IMR-90 (cell line): ENCODE results near the gene DMRT3. TPM values are rescaled to one million over a fixed set of nuclear protein-coding genes. Genes with fewer than 3 reads are reported as not detected.

Experiments
- ATAC-seq: fragments of 200-7000 bp; cut with Tn5 transposase; 2 replicates; pipeline ENCODE4 v1.9.1; 2020; ENCODE audit warnings: low read depth, mild to moderate bottlenecking, moderate library complexity
- BruUV-seq: library from RNA; stranded (reverse); fragments of 400-500 nt; replicated peaks from 2 replicates; lab custom pipeline; 2021; lab: Mats Ljungman, UMichigan
- CTCF ChIA-PET: fragments of 300-600 bp; formaldehyde crosslinking; extraction: SDS; loops from one replicate; lab custom pipeline; 2021; ENCODE audit warnings: antibody characterized with exemption; lab: Yijun Ruan, JAX
- POLR2A ChIA-PET: fragments of 300-600 bp; sonication (Branson Sonifier 250); formaldehyde crosslinking; loops from one replicate; lab custom pipeline; 2022; ENCODE audit warnings: antibody characterized with exemption; ENCODE audit not compliant: unreplicated experiment; lab: Charles Lee
- DNase-seq: peaks from one replicate; pipeline ENCODE4 v3.0.0; 2013
- H2AFZ ChIP-seq: replicated peaks from 2 replicates; pipeline ENCODE3; 2013; ENCODE audit warnings: low read length, mild to moderate bottlenecking; ENCODE audit not compliant: poor library complexity
- H2AK5ac ChIP-seq: 2 replicates; pipeline ENCODE4 v1.6.1; 2013; ENCODE audit warnings: low read depth, low read length, inconsistent platforms
- H2AK9ac ChIP-seq: replicated peaks from 2 replicates; pipeline ENCODE3; 2013; ENCODE audit warnings: mild to moderate bottlenecking, low read depth, low read length, moderate library complexity; ENCODE audit not compliant: poor library complexity
- H2BK120ac ChIP-seq: 2 replicates; pipeline ENCODE4 v1.6.1; 2013; ENCODE audit warnings: low read depth, low read length, inconsistent platforms
- H2BK15ac ChIP-seq: 3 replicates; pipeline ENCODE4 v1.6.1; 2013; ENCODE audit warnings: low read depth, low read length, inconsistent platforms
- H2BK20ac ChIP-seq: 2 replicates; pipeline ENCODE4 v1.6.1; 2013; ENCODE audit warnings: low read depth, mild to moderate bottlenecking, inconsistent platforms, low read length, moderate library complexity
- H2BK5ac ChIP-seq: 2 replicates; pipeline ENCODE4 v1.6.1; 2013; ENCODE audit warnings: mild to moderate bottlenecking, low read depth, low read length, inconsistent platforms; ENCODE audit not compliant: poor library complexity, severe bottlenecking
- H3K14ac ChIP-seq: replicated peaks from 2 replicates; pipeline ENCODE4 v1.6.1; 2013; ENCODE audit warnings: low read depth, low read length, inconsistent platforms
- H3K18ac ChIP-seq: 2 replicates; pipeline ENCODE4 v1.6.1; 2013; ENCODE audit warnings: low read depth, low read length, control low read depth
- H3K23ac ChIP-seq: 2 replicates; pipeline ENCODE4 v1.6.1; 2013; ENCODE audit warnings: low read depth, low read length, inconsistent platforms
- H3K27ac ChIP-seq: 2 replicates; pipeline ENCODE4 v1.5.1; 2013; ENCODE audit warnings: mild to moderate bottlenecking, control low read depth, low read length; ENCODE audit not compliant: insufficient read depth
- H3K27me3 ChIP-seq: 2 replicates; pipeline ENCODE4 v1.6.1; 2013; ENCODE audit warnings: low read length; ENCODE audit not compliant: control insufficient read depth, insufficient read depth
- H3K36me3 ChIP-seq: 2 replicates; pipeline ENCODE4 v1.6.1; 2013; ENCODE audit warnings: low read length, mixed read lengths; ENCODE audit not compliant: control insufficient read depth, insufficient read depth
- H3K4ac ChIP-seq: 2 replicates; pipeline ENCODE4 v1.6.1; 2013; ENCODE audit warnings: low read depth, low read length, inconsistent platforms
- H3K4me1 ChIP-seq: 2 replicates; pipeline ENCODE4 v1.6.1; 2013; ENCODE audit warnings: low read length, mixed read lengths; ENCODE audit not compliant: control insufficient read depth, insufficient read depth
- H3K4me2 ChIP-seq: 2 replicates; pipeline ENCODE4 v1.6.1; 2013; ENCODE audit warnings: low read depth, mild to moderate bottlenecking, control low read depth, low read length, moderate library complexity
- H3K4me3 ChIP-seq: 2 replicates; pipeline ENCODE4 v1.5.1; 2013; ENCODE audit warnings: low read depth, mild to moderate bottlenecking, control low read depth, low read length, moderate library complexity; ENCODE audit not compliant: insufficient read depth
- H3K56ac ChIP-seq: 2 replicates; pipeline ENCODE4 v1.6.1; 2013; ENCODE audit warnings: low read length, inconsistent platforms; ENCODE audit not compliant: insufficient read depth; ENCODE audit errors: extremely low read depth
- H3K79me1 ChIP-seq, 2 experiments: 2 replicates each; pipeline ENCODE4 v1.6.1; 2013; ENCODE audit warnings: low read length in 2 of 2, inconsistent platforms in 1 of 2, low read depth in 1 of 2
- H3K9ac ChIP-seq: 2 replicates; pipeline ENCODE4 v1.6.1; 2013; ENCODE audit warnings: low read depth, low read length, control low read depth
- H3K9me1 ChIP-seq: 2 replicates; pipeline ENCODE4 v1.6.1; 2013; ENCODE audit warnings: low read length, inconsistent platforms; ENCODE audit not compliant: insufficient read depth
- H3K9me3 ChIP-seq: 2 replicates; pipeline ENCODE4 v1.6.1; 2013; ENCODE audit warnings: low read length; ENCODE audit not compliant: control insufficient read depth, insufficient read depth
- H4K20me1 ChIP-seq: 2 replicates; pipeline ENCODE4 v1.6.1; 2013; ENCODE audit warnings: low read length, inconsistent platforms; ENCODE audit not compliant: insufficient read depth
- H4K5ac ChIP-seq: 2 replicates; pipeline ENCODE4 v1.6.1; 2013; ENCODE audit warnings: mild to moderate bottlenecking, low read depth, low read length, control low read depth
- H4K8ac ChIP-seq, 2 experiments: 2 replicates each; pipeline ENCODE4 v1.6.1; 2013; ENCODE audit warnings: low read depth in 2 of 2, low read length in 2 of 2, control low read depth in 1 of 2, inconsistent platforms in 1 of 2
- H4K91ac ChIP-seq: 2 replicates; pipeline ENCODE4 v1.6.1; 2013; ENCODE audit warnings: low read depth, low read length, inconsistent platforms; ENCODE audit not compliant: insufficient read depth
- CEBPB ChIP-seq: IDR thresholded peaks from 2 replicates; pipeline ENCODE4 v1.6.1; 2012; ENCODE audit warnings: low read depth, low read length, improper control_type of control experiment
- RAD21 ChIP-seq: IDR thresholded peaks from 2 replicates; pipeline ENCODE4 v1.6.1; 2012; ENCODE audit warnings: low read length, improper control_type of control experiment
- RCOR1 ChIP-seq: IDR thresholded peaks from 2 replicates; pipeline ENCODE4 v1.6.1; 2012; ENCODE audit warnings: mild to moderate bottlenecking, low read length, improper control_type of control experiment; ENCODE audit not compliant: insufficient replicate concordance
- SMC3 ChIP-seq: fragments of 150-350 bp; IDR thresholded peaks from 2 replicates; pipeline ENCODE4 v1.6.1; 2016; ENCODE audit warnings: low read depth, mild to moderate bottlenecking, antibody characterized with exemption, low read length, moderate library complexity
- WGBS, 2 experiments: methylation state at CpG; one replicate each; pipeline versions ENCODE4 v1.1.5 to v1.1.7; 2013; ENCODE audit warnings: missing lambda C conversion rate in 2 of 2; ENCODE audit not compliant: insufficient read length in 1 of 2; ENCODE audit errors: extremely low coverage in 2 of 2; 5-methylcytosine and 5-hydroxymethylcytosine counted together
- dilution Hi-C: fragments of 300-500 bp; cut with HindIII; formaldehyde crosslinking; loops from one replicate; pipeline ENCODE4 v1.14.3; 2018; ENCODE audit warnings: low sequenced_read_pairs; ENCODE audit not compliant: unreplicated experiment
- in situ Hi-C: fragments of 300-500 bp; cut with MboI; formaldehyde crosslinking; loops from 3 replicates; pipeline ENCODE4 v1.14.3; 2019; ENCODE audit warnings: low sequenced_read_pairs, inconsistent platforms, mixed read lengths
- intact Hi-C: fragments of 100-400 bp; cut with micrococcal nuclease; formaldehyde crosslinking; loops from 2 replicates; pipeline ENCODE4 v1.10.0; 2022
- polyA plus RNA-seq, 3 experiments: library from polyadenylated mRNA; depleted of rRNA; stranded (reverse); fragments of >200 nt; gene quantifications; 2 replicates each; pipeline ENCODE4 v1.2.3, GENCODE V29; 2012; ENCODE audit warnings: low replicate concordance in 1 of 3
- total RNA-seq: library from RNA; depleted of rRNA; stranded (reverse); fragments of >200 nt; gene quantifications from 2 replicates; pipeline ENCODE4 v1.2.3, GENCODE V29; 2012
- TF ChIP-seq, protein P1 (sequence below): conservative IDR thresholded peaks from 2 replicates; pipeline ENCODE4 v1.5.1; 2012; ENCODE audit warnings: mild to moderate bottlenecking, low read depth, low read length, improper control_type of control experiment

DMRT3 gene
- total and polyA plus RNA-seq, 2 of the 4 experiments (the other 2 are of a cell fraction): not detected

DNA sequence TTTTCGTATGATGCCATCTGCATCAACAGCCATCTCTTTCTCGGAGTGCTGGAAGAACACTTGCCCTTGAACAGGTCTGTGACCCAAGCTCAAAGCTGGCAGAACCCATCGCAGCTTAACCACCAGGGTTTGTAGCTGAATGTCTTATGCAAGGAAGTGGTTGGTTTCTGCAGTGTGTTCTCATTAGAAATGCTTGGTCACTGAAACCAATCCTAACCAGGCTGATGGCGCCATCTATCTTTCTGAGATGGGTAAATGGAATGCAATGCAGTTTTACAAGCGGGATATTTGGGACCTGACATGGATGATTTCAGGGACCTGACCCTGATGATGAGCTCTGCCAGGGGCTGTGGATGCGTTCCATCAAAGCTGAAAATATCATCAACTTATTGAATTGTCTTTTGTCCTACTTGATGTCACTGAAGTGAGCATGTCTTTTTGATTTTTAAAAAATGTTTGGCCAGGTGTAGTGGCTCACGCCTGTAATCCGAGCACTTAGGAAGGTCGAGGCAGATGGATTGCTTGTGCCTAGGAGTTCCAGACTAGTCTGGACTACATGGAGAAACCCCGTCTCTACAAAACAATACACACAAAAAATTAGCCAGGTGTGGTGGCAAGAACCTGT is 28.7 kb downstream of the DMRT3 start:
- Histone ChIP-seq H3K9me1 (no peaks in the 10 kb centered on the region), H3K27me3 (no peaks in the 10 kb centered on the region; the same call in 1 of the 2 replicates), H4K91ac (no peak overlapping the region), H2AK9ac (no peak overlapping the region), H3K9ac (no peak overlapping the region), H4K5ac (no peak overlapping the region), H3K4me3 (no peak overlapping the region), H3K9me3 (no peaks in the 10 kb centered on the region), H2AFZ (no peak overlapping the region), H2AK5ac (no peak overlapping the region), H4K20me1 (no peaks in the 10 kb centered on the region), H3K18ac (no peak overlapping the region), H3K56ac (no peak overlapping the region), H3K4ac (no peak overlapping the region), H3K36me3 (no peaks in the 10 kb centered on the region), H4K8ac (no peak overlapping the region), H2BK120ac (no peak overlapping the region), H3K23ac (no peak overlapping the region), H3K4me1 (no peaks in the 10 kb centered on the region), H3K79me1 (no peaks in the 10 kb centered on the region), H2BK20ac (no peak overlapping the region), H3K14ac (no peak overlapping the region), H3K27ac (no peak overlapping the region), H2BK5ac (no peak overlapping the region), H2BK15ac (no peak overlapping the region), H3K4me2 (no peak overlapping the region)
- intact Hi-C loops (loop anchor here (1.0 to 5.0 kb wide), 3 partner anchors 112 to 658 kb away; no protein-coding TSS in a partner anchor), dilution Hi-C loops (no loop called here), in situ Hi-C loops (loop anchor here (5.0 to 10.0 kb wide), 4 partner anchors 113 to 618 kb away; no protein-coding TSS in a partner anchor)
- no TSS peak for BruUV-seq
- peak; percentile 47 for DNase-seq
- ChIA-PET CTCF (interaction anchor here (0.5 to 1.3 kb wide), 18 partner anchors 15 to 1063 kb away, joined by 3 to 10 read pairs (median 3); no protein-coding TSS in a partner anchor), POLR2A (no interaction called here)
- WGBS, 2 experiments: no CpG with 5 or more reads among the region's 10 CpGs
- TF ChIP-seq RAD21 (peak; percentile 67), RCOR1 (no peak), CEBPB (no peak), SMC3 (peak; percentile 39)
- TF ChIP-seq, protein P1, sequence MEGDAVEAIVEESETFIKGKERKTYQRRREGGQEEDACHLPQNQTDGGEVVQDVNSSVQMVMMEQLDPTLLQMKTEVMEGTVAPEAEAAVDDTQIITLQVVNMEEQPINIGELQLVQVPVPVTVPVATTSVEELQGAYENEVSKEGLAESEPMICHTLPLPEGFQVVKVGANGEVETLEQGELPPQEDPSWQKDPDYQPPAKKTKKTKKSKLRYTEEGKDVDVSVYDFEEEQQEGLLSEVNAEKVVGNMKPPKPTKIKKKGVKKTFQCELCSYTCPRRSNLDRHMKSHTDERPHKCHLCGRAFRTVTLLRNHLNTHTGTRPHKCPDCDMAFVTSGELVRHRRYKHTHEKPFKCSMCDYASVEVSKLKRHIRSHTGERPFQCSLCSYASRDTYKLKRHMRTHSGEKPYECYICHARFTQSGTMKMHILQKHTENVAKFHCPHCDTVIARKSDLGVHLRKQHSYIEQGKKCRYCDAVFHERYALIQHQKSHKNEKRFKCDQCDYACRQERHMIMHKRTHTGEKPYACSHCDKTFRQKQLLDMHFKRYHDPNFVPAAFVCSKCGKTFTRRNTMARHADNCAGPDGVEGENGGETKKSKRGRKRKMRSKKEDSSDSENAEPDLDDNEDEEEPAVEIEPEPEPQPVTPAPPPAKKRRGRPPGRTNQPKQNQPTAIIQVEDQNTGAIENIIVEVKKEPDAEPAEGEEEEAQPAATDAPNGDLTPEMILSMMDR: peak; percentile 65
- ATAC-seq: peak; percentile 76
